Lower leg skin (tissue), 4 donors: ENCODE results near the gene PDCD1. TPM values are rescaled to one million over a fixed set of nuclear protein-coding genes. Genes with fewer than 3 reads are reported as not detected.

Experiments
- DNase-seq, 2 donors: peaks; one replicate each; pipeline ENCODE4 v3.0.0-alpha.2; 2019; ENCODE audit warnings: low spot score in 2 of 2
- H3K4me3 ChIP-seq: fragments of 200-600 bp; sonication (generic); 2 replicates; pipeline ENCODE4 v1.5.1; 2017; ENCODE audit warnings: mild to moderate bottlenecking, low read depth; ENCODE audit not compliant: poor library complexity, severe bottlenecking
- CTCF ChIP-seq, 3 donors: fragments of 450-650 bp; IDR thresholded peaks; one replicate each; pipeline ENCODE4 v1.5.1; 2016; ENCODE audit warnings: antibody characterized with exemption in 3 of 3, mild to moderate bottlenecking in 3 of 3, moderate library complexity in 2 of 3
- POLR2A ChIP-seq, 2 donors: fragments of 450-650 bp; IDR thresholded peaks; one replicate each; pipeline ENCODE4 v1.6.1; 2016 to 2017; ENCODE audit warnings: antibody characterized with exemption in 2 of 2, mild to moderate bottlenecking in 1 of 2, moderate library complexity in 1 of 2
- WGBS, 2 donors: methylation state at CpG; one replicate each; pipeline ENCODE4 v1.1.5; 2018; 5-methylcytosine and 5-hydroxymethylcytosine counted together
- intact Hi-C: fragments of 100-400 bp; cut with DNase I; formaldehyde crosslinking; loops from one replicate; pipeline ENCODE4 v1.15.0; 2023; ENCODE audit warnings: low total_unique reads
- total RNA-seq, 4 donors: library from RNA; depleted of rRNA; stranded (reverse); fragments of >200 nt; gene quantifications; one replicate each; pipeline ENCODE4 v1.1.0, GENCODE V29; 2016

The PDCD1 gene
- total RNA-seq, 4 donors from 2014 or later = 0.42 to 1.3 (median 0.86) TPM; not detected in 1

GRCh38 chr2:241817126-241817820, 41.4 kb downstream of the PDCD1 start:
- DNase-seq = peak in 1 of 2 donors; percentile 86
- H3K4me3 ChIP-seq = no peak overlapping the region
- no peak for TF ChIP-seq POLR2A (IDR thresholded peaks at IDR 0.05)
- TF ChIP-seq CTCF (IDR thresholded peaks at IDR 0.05) = no peak
- intact Hi-C loops = no loop called here
- 28 to 36% methylated on average over 16 of the region's 16 CpGs for WGBS, 2 donors

GRCh38 chr2:241816431-241817121, 42.1 kb downstream of the PDCD1 start:
- DNase-seq = no peak
- TF ChIP-seq CTCF (IDR thresholded peaks at IDR 0.05) = no peak
- TF ChIP-seq POLR2A (IDR thresholded peaks at IDR 0.05) = no peak
- no peak overlapping the region for H3K4me3 ChIP-seq
- 52% methylated on average over 11 to 22 of the region's 33 CpGs for WGBS, 2 donors
- intact Hi-C loops = no loop called here

GRCh38 chr2:241815477-241816430, 42.9 kb downstream of the PDCD1 start:
- peak in 1 of 2 donors; percentile 81 for DNase-seq
- intact Hi-C loops = no loop called here

GRCh38 chr2:241814643-241815476, 43.8 kb downstream of the PDCD1 start:
- WGBS, 2 donors = 84 to 90% methylated on average over 40 to 42 of the region's 52 CpGs
- no peak for TF ChIP-seq POLR2A (IDR thresholded peaks at IDR 0.05)
- no peak for TF ChIP-seq CTCF (IDR thresholded peaks at IDR 0.05)
- no peak overlapping the region for H3K4me3 ChIP-seq
- intact Hi-C loops = no loop called here
- peak in 1 of 2 donors; percentile 84 for DNase-seq

More at GRCh38 chr2:241815477-241816430, 42.9 kb downstream of the PDCD1 start:
- H3K4me3 ChIP-seq = no peak overlapping the region
- WGBS, 2 donors = 81% methylated on average over 32 to 44 of the region's 48 CpGs
- no peak for TF ChIP-seq CTCF (IDR thresholded peaks at IDR 0.05)
- no peak for TF ChIP-seq POLR2A (IDR thresholded peaks at IDR 0.05)

- no peak overlapping the region for H3K4me3 ChIP-seq
- 91 to 95% methylated on average over 6 to 13 of the region's 17 CpGs for WGBS, 2 donors
- DNase-seq = no peak
- intact Hi-C loops = no loop called here
- TF ChIP-seq POLR2A (IDR thresholded peaks at IDR 0.05) = no peak
Measured at GRCh38 chr2:241814393-241814642, 44.4 kb downstream of the PDCD1 start.
